Stimulated activated CD4-positive, alpha-beta T cell treated with anti-CD3 and anti-CD28 coated beads, TNF-alpha, amount 100 ng/mL, for 1 hour (primary cell): ENCODE data around the gene CTXN1.

Experiments
- DNase-seq, 3 donors: peaks; one replicate each; pipeline ENCODE4 v3.0.0-alpha.2; 2020; ENCODE audit warnings: low read depth in 3 of 3, low spot score in 1 of 3

Gene CTXN1

GRCh38 chr19:7915250-7916102, 10.5 kb downstream of the CTXN1 start:
- DNase-seq: no peak

GRCh38 chr19:7914598-7915045, 11.3 kb downstream of the CTXN1 start, which contains the start of gene TGFBR3L:
TGFBR3L (plus strand) TSS chr19:7914830.
- no peak for DNase-seq

GRCh38 chr19:7914099-7914498, 11.8 kb downstream of the CTXN1 start:
- DNase-seq: no peak

- DNase-seq: no peak
Measured at GRCh38 chr19:7913652-7914051, 12.3 kb downstream of the CTXN1 start.

- no peak for DNase-seq
Measured at GRCh38 chr19:7912697-7913564, 13.0 kb downstream of the CTXN1 start.

GRCh38 chr19:7912144-7912696, 13.7 kb downstream of the CTXN1 start:
- no peak for DNase-seq

- DNase-seq: no peak
Measured at GRCh38 chr19:7911508-7912143, 14.3 kb downstream of the CTXN1 start.

- no peak for DNase-seq
Measured at GRCh38 chr19:7910321-7911161, 15.4 kb downstream of the CTXN1 start.

GRCh38 chr19:7909471-7910067, 16.4 kb downstream of the CTXN1 start:
- DNase-seq: no peak

- no peak for DNase-seq
Measured at GRCh38 chr19:7908742-7909461, 17.0 kb downstream of the CTXN1 start.

- no peak for DNase-seq
Measured at GRCh38 chr19:7908078-7908699, 17.7 kb downstream of the CTXN1 start.

GRCh38 chr19:7907544-7907943, 18.4 kb downstream of the CTXN1 start:
- DNase-seq: no peak

- no peak for DNase-seq
Measured at GRCh38 chr19:7907122-7907521, 18.8 kb downstream of the CTXN1 start.

GRCh38 chr19:7905859-7906258, 20.1 kb downstream of the CTXN1 start:
- DNase-seq: no peak

- no peak for DNase-seq
Measured at GRCh38 chr19:7905268-7905667, 20.7 kb downstream of the CTXN1 start.

GRCh38 chr19:7904074-7905020, 21.6 kb downstream of the CTXN1 start:
- peak in 2 of 3 donors; percentile 22 to 37 for DNase-seq

GRCh38 chr19:7903244-7904073, 22.5 kb downstream of the CTXN1 start, which contains the start of gene MAP2K7:
MAP2K7 (plus strand) TSS chr19:7903877; CDS start chr19:7903945, 68 bp downstream.
- peak; percentile 100 for DNase-seq
